Epithelial cell of proximal tubule (primary cell): ENCODE measurements around the gene EPS8L3. TPM values are rescaled to one million over a fixed set of nuclear protein-coding genes. Genes with fewer than 3 reads are reported as not detected.
A peak's percentile ranks its signal among the peaks of the same experiment; 100 is the strongest.
"Not testable (repeated sequence)": the region's sequence is repeated elsewhere in the genome, so short reads cannot be mapped to it uniquely, and the experiment has no call there.

Experiments
- DNase-seq: peaks from one replicate; pipeline ENCODE4 v3.0.0-alpha.2; 2011; ENCODE audit warnings: low read depth
- H3K4me3 ChIP-seq: 2 replicates; pipeline ENCODE4 v1.5.1; 2011; ENCODE audit warnings: low read depth, mild to moderate bottlenecking, low read length
- total RNA-seq: library from RNA; depleted of rRNA; stranded (reverse); fragments of >200 nt; gene quantifications from 2 replicates; pipeline ENCODE4 v1.2.3, GENCODE V29; 2015
- TF ChIP-seq, protein P1 (sequence below): conservative IDR thresholded peaks from 2 replicates; pipeline ENCODE4 v1.5.1; 2012; ENCODE audit warnings: low read depth, mild to moderate bottlenecking, low read length

EPS8L3 gene
- total RNA-seq, 1 donor from 2014 or later, result not detected

- DNase-seq, result no peak
- TF ChIP-seq, protein P1, sequence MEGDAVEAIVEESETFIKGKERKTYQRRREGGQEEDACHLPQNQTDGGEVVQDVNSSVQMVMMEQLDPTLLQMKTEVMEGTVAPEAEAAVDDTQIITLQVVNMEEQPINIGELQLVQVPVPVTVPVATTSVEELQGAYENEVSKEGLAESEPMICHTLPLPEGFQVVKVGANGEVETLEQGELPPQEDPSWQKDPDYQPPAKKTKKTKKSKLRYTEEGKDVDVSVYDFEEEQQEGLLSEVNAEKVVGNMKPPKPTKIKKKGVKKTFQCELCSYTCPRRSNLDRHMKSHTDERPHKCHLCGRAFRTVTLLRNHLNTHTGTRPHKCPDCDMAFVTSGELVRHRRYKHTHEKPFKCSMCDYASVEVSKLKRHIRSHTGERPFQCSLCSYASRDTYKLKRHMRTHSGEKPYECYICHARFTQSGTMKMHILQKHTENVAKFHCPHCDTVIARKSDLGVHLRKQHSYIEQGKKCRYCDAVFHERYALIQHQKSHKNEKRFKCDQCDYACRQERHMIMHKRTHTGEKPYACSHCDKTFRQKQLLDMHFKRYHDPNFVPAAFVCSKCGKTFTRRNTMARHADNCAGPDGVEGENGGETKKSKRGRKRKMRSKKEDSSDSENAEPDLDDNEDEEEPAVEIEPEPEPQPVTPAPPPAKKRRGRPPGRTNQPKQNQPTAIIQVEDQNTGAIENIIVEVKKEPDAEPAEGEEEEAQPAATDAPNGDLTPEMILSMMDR, result no peak
- no peak overlapping the region for H3K4me3 ChIP-seq
Observed at GRCh38 chr1:109713636-109714035, 50.1 kb downstream of the EPS8L3 start.

- no peak for DNase-seq
- TF ChIP-seq, protein P1, result no peak
- H3K4me3 ChIP-seq, result no peak overlapping the region
Observed at GRCh38 chr1:109712321-109712864, 51.3 kb downstream of the EPS8L3 start.

DNA sequence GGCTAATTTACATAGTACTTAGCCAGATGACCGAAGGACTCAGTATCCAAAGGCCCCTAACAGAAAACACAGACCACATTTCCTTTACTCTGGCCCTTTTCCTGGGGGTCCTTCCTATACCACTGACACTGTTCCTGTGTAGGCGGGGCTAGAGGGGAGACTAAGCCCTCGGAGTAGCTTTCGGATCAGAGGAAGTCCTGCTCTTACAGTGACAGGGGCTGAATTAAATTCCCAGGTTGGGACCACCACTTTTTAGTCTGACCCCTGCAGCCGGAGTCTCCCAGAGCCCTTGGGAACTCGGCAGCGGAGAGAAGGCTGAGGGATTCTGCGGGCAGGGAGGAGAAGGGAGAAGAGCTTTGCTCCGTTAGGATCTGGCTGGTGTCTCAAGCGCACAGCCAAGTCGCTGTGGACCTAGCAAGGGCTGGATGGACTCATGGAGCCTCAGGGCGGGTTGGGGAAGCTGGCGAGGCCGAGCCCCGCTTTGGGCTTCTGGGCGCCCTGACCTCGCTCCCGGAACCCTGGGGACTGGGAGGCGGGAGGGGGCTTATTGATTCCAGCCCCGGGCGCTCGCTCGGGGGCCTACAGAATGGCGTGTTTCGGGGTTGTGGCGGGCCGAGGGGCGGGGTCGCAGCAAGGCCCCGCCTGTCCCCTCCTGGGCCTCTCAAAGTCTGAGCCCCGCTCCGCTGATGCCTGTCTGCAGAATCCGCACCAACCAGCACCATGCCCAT lies 52.0 kb downstream of the EPS8L3 start, which contains the start of gene GSTM5:
Gene GSTM5 (plus strand): TSS at position 659 of the 728 bp plus-strand sequence. CDS start 62 bp downstream, at position 721.
- DNase-seq, H3K4me3 ChIP-seq: not testable (repeated sequence)

- not testable (repeated sequence) for DNase-seq, H3K4me3 ChIP-seq
Observed at GRCh38 chr1:109709822-109710221, 53.9 kb downstream of the EPS8L3 start.

DNA sequence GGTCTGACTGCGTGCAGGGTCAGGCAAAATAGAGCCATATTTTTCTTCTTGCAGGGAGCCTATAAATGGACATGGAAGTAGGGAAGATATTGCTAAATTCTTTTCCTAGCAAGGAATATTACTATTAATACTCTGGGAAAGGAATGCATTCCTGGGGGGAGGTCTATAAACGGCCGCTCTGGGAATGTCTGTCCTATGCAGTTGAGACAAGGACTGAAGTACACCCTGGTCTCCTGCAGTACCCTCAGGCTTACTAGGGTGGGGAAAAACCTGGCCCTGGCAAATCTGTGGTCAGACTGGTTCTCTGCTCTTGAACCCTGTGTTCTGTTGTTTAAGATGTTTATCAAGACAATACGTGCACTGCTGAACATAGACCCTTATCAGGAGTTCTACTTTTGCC lies 54.8 kb downstream of the EPS8L3 start:
- DNase-seq, H3K4me3 ChIP-seq: not testable (repeated sequence)

DNA sequence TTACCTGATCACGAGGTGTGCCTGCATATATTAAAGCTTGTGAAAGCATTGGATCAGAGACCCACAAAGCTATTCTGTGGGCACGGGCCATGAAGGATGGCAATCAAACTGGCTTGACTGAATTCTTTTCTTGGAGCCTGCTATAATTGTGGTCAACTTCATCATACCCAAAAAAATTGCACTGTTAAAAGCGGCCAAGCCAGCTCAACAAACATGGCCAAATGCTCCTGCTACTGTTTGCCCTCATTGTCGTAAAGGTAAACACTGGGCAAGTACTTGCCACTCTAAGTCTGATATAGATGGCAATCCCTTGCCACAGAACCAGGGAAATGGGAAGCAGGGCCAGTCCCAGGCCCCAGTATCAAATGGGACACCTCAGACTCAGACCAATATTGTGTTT lies 58.3 kb downstream of the EPS8L3 start:
- no peak overlapping the region for H3K4me3 ChIP-seq
- no peak for DNase-seq
- TF ChIP-seq, protein P1, result no peak

DNA sequence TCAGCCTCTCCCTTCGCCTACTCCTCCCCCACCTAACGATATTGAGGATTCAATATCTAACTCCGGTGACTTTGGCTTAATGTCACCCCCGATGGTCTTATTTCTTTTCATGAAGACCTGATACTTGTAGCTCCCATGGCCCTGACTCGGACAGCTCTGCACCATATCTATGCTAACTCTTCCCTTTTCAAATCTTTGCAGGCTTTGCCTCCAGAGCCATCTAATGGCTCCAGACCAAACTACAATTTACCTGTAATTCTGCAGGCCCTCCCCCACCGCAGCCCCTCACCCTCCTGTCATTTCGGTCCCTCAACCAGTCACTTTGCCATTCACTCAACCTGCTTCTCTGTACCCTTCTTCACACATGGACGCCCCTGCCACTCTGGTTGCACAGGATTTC lies 59.5 kb downstream of the EPS8L3 start:
- no peak for DNase-seq
- no peak overlapping the region for H3K4me3 ChIP-seq
- TF ChIP-seq, protein P1, result peak; percentile 53

DNA sequence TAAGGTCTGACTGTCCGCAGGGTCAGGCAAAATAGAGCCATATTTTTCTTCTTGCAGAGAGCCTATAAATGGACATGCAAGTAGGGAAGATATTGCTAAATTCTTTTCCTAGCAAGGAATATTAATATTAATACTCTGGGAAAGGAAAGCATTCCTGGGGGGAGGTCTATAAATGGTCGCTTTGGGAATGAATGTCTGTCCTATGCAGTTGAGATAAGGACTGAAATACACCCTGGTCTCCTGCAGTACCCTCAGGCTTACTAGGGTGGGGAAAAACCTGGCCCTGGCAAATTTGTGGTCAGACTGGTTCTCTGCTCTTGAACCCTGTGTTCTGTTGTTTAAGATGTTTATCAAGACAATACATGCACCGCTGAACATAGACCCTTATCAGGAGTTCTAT lies 60.8 kb downstream of the EPS8L3 start:
- H3K4me3 ChIP-seq, DNase-seq: not testable (repeated sequence)

Other genes with a start within 250 kb of the EPS8L3 start
- gene GPR61, start 224.1 kb downstream of the EPS8L3 start, total RNA-seq, result not detected in 2 replicates
- gene GNAI3, start 215.3 kb downstream of the EPS8L3 start, total RNA-seq, result 12.7 and 14.1 TPM in 2 replicates
- 0.58 TPM in 1 of 2 replicates, not detected in the other for gene GNAT2, start 144.3 kb downstream of the EPS8L3 start, total RNA-seq
- 63.8 and 110 TPM in 2 replicates for gene AMPD2, start 144.1 kb downstream of the EPS8L3 start, total RNA-seq
- gene GSTM4, start 107.8 kb downstream of the EPS8L3 start, total RNA-seq, result 2.1 and 10.7 TPM in 2 replicates
- gene GSTM2, start 95.9 kb downstream of the EPS8L3 start, total RNA-seq, result 6.8 and 8.9 TPM in 2 replicates
- not detected in 2 replicates for gene GSTM1, start 76.1 kb downstream of the EPS8L3 start, total RNA-seq
- gene GSTM5, start 51.7 kb downstream of the EPS8L3 start, total RNA-seq, result not detected in 2 replicates
- 63.2 and 81.9 TPM in 2 replicates for gene GSTM3, start 22.9 kb downstream of the EPS8L3 start, total RNA-seq
- gene CSF1, start 146.9 kb upstream of the EPS8L3 start, total RNA-seq, result 12.6 and 20.1 TPM in 2 replicates
- gene AHCYL1, start 220.8 kb upstream of the EPS8L3 start, total RNA-seq, result 46.4 and 54.9 TPM in 2 replicates